ENCODE data around the gene DHCR24. TPM values are rescaled to one million over a fixed set of nuclear protein-coding genes. Genes with fewer than 3 reads are reported as not detected.

DHCR24 gene
- total RNA-seq, 4 donors from 2014 or later: 148 to 231 (median 219) TPM

DNA sequence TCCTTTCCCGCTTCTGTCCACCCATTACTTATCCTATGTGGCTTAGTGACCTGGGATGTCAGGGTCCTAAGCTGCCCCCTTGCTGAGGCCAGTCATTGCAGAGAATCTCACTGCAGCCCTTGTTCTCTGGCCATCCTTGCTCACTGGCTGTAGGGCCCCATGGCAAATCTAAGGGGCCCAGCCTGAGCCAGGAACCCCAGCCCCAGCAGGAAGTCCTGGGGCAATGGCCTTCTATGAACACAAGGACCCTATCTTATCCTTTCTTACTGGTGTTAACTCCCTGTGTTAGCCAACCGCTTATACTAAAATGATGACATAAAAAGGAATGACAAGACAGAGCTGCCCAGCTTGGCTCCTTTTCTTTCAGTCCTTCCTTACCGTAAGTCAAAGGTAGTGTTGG, 29.9 kb downstream of the DHCR24 start:
- peaks cover 0 to 87% (median 0%) of the 10 kb centered on the region in 3 donors for H3K36me3 ChIP-seq
- TF ChIP-seq EP300 (IDR thresholded peaks at IDR 0.05) (no peak), CTCF (IDR thresholded peaks at IDR 0.05) (no peak), POLR2A (IDR thresholded peaks at IDR 0.05) (no peak)
- 69 to 74% methylated on average over 3 of the region's 3 CpGs for WGBS, 2 donors
- DNase-seq (ENCODE audit: low spot score in 2 of 2): no peak
- H3K9me3 ChIP-seq: no peaks in the 10 kb centered on the region
- H3K27ac ChIP-seq: no peak overlapping the region
- no peak overlapping the region for H3K4me3 ChIP-seq
- no peaks in the 10 kb centered on the region for H3K27me3 ChIP-seq
- peaks cover 0 to 6% (median 0%) of the 10 kb centered on the region in 4 donors for H3K4me1 ChIP-seq

DNA sequence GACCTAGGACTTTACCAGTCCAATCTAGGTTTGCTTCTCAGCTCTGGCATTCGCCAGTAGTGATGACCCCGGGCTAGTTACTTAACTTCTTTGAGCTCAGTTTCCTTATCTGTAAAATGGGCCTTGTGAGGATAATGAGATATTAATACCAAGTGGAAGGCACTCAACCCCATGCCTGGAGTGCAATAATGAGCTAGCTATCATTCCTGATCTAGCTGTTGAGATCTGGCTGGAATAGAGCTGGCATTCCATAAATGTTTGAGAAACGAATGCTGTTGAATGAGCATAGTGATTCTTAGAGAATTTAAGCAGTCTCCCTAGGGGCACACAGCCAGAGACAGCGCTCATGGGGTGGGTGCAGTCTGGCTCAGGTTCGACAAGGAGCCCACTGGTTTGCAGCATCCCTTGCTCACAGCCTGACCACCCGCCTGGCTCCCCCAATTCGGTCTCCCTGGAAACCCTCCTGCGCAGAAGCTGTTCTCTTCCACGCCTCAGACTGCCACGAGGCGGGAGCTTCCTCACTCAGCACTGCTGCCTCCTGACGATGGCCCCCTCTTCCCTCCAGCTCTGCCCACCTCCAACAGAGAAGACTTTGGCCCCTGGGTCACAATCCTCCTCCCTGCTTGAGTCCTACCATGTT, 32.5 kb downstream of the DHCR24 start:
- no peak overlapping the region for H3K27ac ChIP-seq
- peaks cover 0 to 22% (median 4%) of the 10 kb centered on the region in 4 donors for H3K4me1 ChIP-seq
- no peak overlapping the region for H3K4me3 ChIP-seq
- no peaks in the 10 kb centered on the region for H3K9me3 ChIP-seq
- no peak for DNase-seq (ENCODE audit: low spot score in 2 of 2)
- TF ChIP-seq CTCF (IDR thresholded peaks at IDR 0.05) (no peak), EP300 (IDR thresholded peaks at IDR 0.05) (no peak), POLR2A (IDR thresholded peaks at IDR 0.05) (no peak)
- no peaks in the 10 kb centered on the region for H3K27me3 ChIP-seq
- H3K36me3 ChIP-seq: peaks cover 0 to 93% (median 0%) of the 10 kb centered on the region in 3 donors
- WGBS, 2 donors: 84 to 87% methylated on average over 12 of the region's 12 CpGs

DNA sequence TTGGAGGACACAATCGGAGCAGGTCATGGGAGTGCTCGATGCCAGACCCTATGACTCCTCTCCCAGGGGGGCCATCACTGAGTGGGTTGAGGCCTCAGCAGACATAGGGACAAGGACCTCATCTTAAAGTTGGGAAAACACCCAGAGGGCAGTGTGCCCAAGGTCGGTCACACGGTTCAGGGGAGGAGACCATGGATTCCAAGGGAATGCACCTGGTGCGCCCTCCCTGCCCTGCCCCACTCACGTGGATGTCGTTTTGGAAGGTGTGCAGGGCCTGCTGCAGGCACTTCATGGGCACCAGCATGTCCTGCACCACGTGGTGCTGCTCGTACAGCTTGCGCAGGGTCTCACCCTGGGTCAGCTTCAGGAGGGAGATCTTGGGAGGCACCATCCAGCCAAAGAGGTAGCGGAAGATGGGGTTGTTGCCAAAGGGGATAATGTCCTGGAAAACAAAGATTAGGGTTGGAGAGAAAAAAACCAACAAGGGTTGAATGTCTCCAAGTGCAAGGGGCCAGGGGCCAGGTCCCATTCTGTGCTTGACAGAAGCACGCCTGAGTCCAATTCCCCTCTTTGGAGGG, 33.1 kb downstream of the DHCR24 start:
- H3K27ac ChIP-seq: no peak overlapping the region
- no peaks in the 10 kb centered on the region for H3K9me3 ChIP-seq
- H3K4me3 ChIP-seq: no peak overlapping the region
- no peak for DNase-seq (ENCODE audit: low spot score in 2 of 2)
- H3K36me3 ChIP-seq: peaks cover 0 to 93% (median 0%) of the 10 kb centered on the region in 3 donors
- H3K4me1 ChIP-seq: peaks cover 0 to 22% (median 4%) of the 10 kb centered on the region in 4 donors
- H3K27me3 ChIP-seq: no peaks in the 10 kb centered on the region
- TF ChIP-seq EP300 (IDR thresholded peaks at IDR 0.05) (no peak), CTCF (IDR thresholded peaks at IDR 0.05) (no peak), POLR2A (IDR thresholded peaks at IDR 0.05) (no peak)
- 93 to 94% methylated on average over 11 to 12 of the region's 12 CpGs for WGBS, 2 donors

- Histone ChIP-seq H3K27ac (no peak overlapping the region), H3K9me3 (no peaks in the 10 kb centered on the region), H3K36me3 (peaks cover 0 to 94% (median 0%) of the 10 kb centered on the region in 3 donors), H3K27me3 (no peaks in the 10 kb centered on the region), H3K4me1 (peaks cover 0 to 22% (median 4%) of the 10 kb centered on the region in 4 donors), H3K4me3 (no peak overlapping the region)
- TF ChIP-seq CTCF (IDR thresholded peaks at IDR 0.05): no peak
- TF ChIP-seq EP300 (IDR thresholded peaks at IDR 0.05): no peak
- no peak for TF ChIP-seq POLR2A (IDR thresholded peaks at IDR 0.05)
- 84 to 90% methylated on average over 5 to 7 of the region's 9 CpGs for WGBS, 2 donors
- DNase-seq (ENCODE audit: low spot score in 2 of 2): no peak
Observed at GRCh38 chr1:54853096-54853792, 33.8 kb downstream of the DHCR24 start.
